Choroid plexus epithelial cell (primary cell): Measurements from ENCODE around the gene RAMACL.
"Not testable (repeated sequence)": the region's sequence is repeated elsewhere in the genome, so short reads cannot be mapped to it uniquely, and the experiment has no call there.

Experiments
- DNase-seq: peaks from one replicate; pipeline ENCODE4 v3.0.0-alpha.2; 2010; ENCODE audit warnings: low read depth
- H3K4me3 ChIP-seq: 2 replicates; pipeline ENCODE4 v1.5.1; 2011; ENCODE audit warnings: low read depth, mild to moderate bottlenecking, control low read depth, low read length, moderate library complexity
- CTCF ChIP-seq: conservative IDR thresholded peaks from 2 replicates; pipeline ENCODE4 v1.5.1; 2011; ENCODE audit warnings: low read depth, mild to moderate bottlenecking, control low read depth, inconsistent platforms, low read length, moderate library complexity

RAMACL gene

GRCh38 chr6:166543603-166544295 is 42.7 kb downstream of the RAMACL start:
- TF ChIP-seq CTCF = no peak
- H3K4me3 ChIP-seq = no peak overlapping the region
- DNase-seq = no peak

- no peak for TF ChIP-seq CTCF
- no peak for DNase-seq
- no peak overlapping the region for H3K4me3 ChIP-seq
Observed at GRCh38 chr6:166542580-166542912, 43.9 kb downstream of the RAMACL start.

GRCh38 chr6:166541876-166542579 is 44.5 kb downstream of the RAMACL start:
- no peak for TF ChIP-seq CTCF
- H3K4me3 ChIP-seq = no peak overlapping the region
- DNase-seq = peak; percentile 26

- H3K4me3 ChIP-seq = no peak overlapping the region
- TF ChIP-seq CTCF = no peak
- no peak for DNase-seq
Observed at GRCh38 chr6:166541366-166541765, 45.1 kb downstream of the RAMACL start.

- no peak for TF ChIP-seq CTCF
- no peak for DNase-seq
- H3K4me3 ChIP-seq = no peak overlapping the region
Observed at GRCh38 chr6:166540631-166541331, 45.7 kb downstream of the RAMACL start.

GRCh38 chr6:166539543-166539942 is 46.9 kb downstream of the RAMACL start:
- no peak overlapping the region for H3K4me3 ChIP-seq
- no peak for TF ChIP-seq CTCF

GRCh38 chr6:166539011-166539385 is 47.5 kb downstream of the RAMACL start:
- not testable (repeated sequence) for H3K4me3 ChIP-seq, DNase-seq

More at GRCh38 chr6:166539543-166539942, 46.9 kb downstream of the RAMACL start:
- DNase-seq = no peak
